Measurements from ENCODE around the gene SPEG. TPM values are rescaled to one million over a fixed set of nuclear protein-coding genes. Genes with fewer than 3 reads are reported as not detected.

Gene SPEG
- total and polyA plus RNA-seq, 2 of the 13 experiments (the other 11 are each of a cell fraction or from before 2014, with no cell fraction given), result 0.18 to 0.24 TPM

- TF ChIP-seq ZBTB33 (CRISPR knock-in tag; IDR thresholded peaks at IDR 0.05) (no peak), TFDP2 (CRISPR knock-in tag; IDR thresholded peaks at IDR 0.05) (peak; percentile 56; the same call in 1 of the 2 replicates), ZSCAN21 (CRISPR knock-in tag; IDR thresholded peaks at IDR 0.05; ENCODE audit: borderline replicate concordance) (peak; percentile 83), ZFP36L2 (CRISPR knock-in tag; IDR thresholded peaks at IDR 0.05) (peak; percentile 75; the same call in 1 of the 2 replicates), ZNF782 (CRISPR knock-in tag; IDR thresholded peaks at IDR 0.05; ENCODE audit: borderline replicate concordance) (peak; percentile 91; the same call in 1 of the 2 replicates), AKNA (CRISPR knock-in tag; IDR thresholded peaks at IDR 0.05; ENCODE audit: borderline replicate concordance) (peak; percentile 55; the same call in 1 of the 2 replicates), ZNF572 (CRISPR knock-in tag; IDR thresholded peaks at IDR 0.05) (no peak), BORCS8-MEF2B (CRISPR knock-in tag; IDR thresholded peaks at IDR 0.05) (peak; percentile 82), ZNF12 (CRISPR knock-in tag; IDR thresholded peaks at IDR 0.05) (peak; percentile 54), ZNF337 (CRISPR knock-in tag; IDR thresholded peaks at IDR 0.05; ENCODE audit: borderline replicate concordance, low read depth) (peak; percentile 45; the same call in 1 of the 2 replicates), TAF1 (CRISPR knock-in tag; IDR thresholded peaks at IDR 0.05) (peak; percentile 78), ZNF414 (CRISPR knock-in tag; IDR thresholded peaks at IDR 0.05) (peak; percentile 83), ATF7 (IDR thresholded peaks at IDR 0.05) (peak; percentile 97), ATF7 (CRISPR knock-in tag; IDR thresholded peaks at IDR 0.05) (peak; percentile 96), ARID3A (IDR thresholded peaks at IDR 0.05; ENCODE audit: low read depth, low read length) (no peak), THYN1 (CRISPR knock-in tag; IDR thresholded peaks at IDR 0.05; ENCODE audit: borderline replicate concordance, low read depth) (0 out of 2 replicates have a peak, but pooled peaks have one; percentile 42), HNF4G (IDR thresholded peaks at IDR 0.05; ENCODE audit: borderline replicate concordance, low read depth, low read length) (no peak), HNF4G (CRISPR knock-in tag; IDR thresholded peaks at IDR 0.05; ENCODE audit: borderline replicate concordance, low read depth) (no peak)
These were observed 109.1 kb downstream of the SPEG start, which contains the start of the genes CHPF and TMEM198 (continued) for GRCh38 chr2:219543596-219544358.
